ENCODE data around the gene ZC3H13.

The ZC3H13 gene

DNA sequence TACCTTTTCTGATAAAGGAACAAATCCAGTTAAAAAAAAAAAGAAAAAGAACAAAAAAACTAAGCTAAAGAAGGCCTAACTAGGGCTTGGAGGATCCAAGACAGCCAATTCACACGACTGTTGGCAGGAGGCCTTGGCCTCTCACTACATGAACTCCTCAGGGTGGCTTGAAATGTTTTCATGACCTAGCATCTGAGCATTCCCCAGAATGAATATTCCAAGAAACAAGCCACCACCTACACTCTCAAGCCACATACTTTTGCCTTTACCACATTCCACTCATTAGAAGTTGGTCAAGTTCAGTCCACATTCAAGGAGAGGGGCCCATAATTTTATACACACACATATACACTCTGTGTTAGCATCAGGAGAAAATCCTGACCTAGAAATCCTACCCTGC is 103.4 kb downstream of the ZC3H13 start:
- TF ChIP-seq, protein P1, sequence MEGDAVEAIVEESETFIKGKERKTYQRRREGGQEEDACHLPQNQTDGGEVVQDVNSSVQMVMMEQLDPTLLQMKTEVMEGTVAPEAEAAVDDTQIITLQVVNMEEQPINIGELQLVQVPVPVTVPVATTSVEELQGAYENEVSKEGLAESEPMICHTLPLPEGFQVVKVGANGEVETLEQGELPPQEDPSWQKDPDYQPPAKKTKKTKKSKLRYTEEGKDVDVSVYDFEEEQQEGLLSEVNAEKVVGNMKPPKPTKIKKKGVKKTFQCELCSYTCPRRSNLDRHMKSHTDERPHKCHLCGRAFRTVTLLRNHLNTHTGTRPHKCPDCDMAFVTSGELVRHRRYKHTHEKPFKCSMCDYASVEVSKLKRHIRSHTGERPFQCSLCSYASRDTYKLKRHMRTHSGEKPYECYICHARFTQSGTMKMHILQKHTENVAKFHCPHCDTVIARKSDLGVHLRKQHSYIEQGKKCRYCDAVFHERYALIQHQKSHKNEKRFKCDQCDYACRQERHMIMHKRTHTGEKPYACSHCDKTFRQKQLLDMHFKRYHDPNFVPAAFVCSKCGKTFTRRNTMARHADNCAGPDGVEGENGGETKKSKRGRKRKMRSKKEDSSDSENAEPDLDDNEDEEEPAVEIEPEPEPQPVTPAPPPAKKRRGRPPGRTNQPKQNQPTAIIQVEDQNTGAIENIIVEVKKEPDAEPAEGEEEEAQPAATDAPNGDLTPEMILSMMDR (IDR thresholded peaks at IDR 0.05; ENCODE audit: insufficient read depth, low read length, missing control alignments) = no peak
- POLR2A ChIA-PET = no interaction called here
- CTCF ChIA-PET = interaction anchor here (1.1 kb wide), 1 partner anchor 17 kb away, joined by 3 read pairs; no protein-coding TSS in a partner anchor
- H3K4me3 ChIP-seq (ENCODE audit: low read depth, low read length) = no peak overlapping the region
- peak; percentile 21 for DNase-seq (ENCODE audit: low read depth, low spot score)

DNA sequence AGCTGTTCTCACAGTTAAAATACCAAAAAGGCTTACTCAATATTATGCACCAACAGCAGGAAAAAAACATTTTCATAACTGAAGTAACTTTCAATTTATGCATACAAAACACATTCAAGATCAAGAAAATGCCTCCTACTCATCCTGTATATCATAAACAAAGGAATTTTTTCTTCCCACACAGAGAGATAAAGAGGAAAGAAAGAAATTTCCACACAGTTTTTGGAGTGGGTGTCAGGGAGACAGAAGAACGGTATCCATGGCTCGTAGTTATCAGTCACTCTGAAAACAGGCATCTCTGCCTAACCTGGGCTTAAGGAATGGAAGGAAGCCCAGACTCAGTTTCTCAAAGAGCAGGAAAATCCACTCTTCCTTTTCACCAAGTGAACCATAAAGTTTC is 108.6 kb downstream of the ZC3H13 start:
- TF ChIP-seq, protein P1 (IDR thresholded peaks at IDR 0.05; ENCODE audit: insufficient read depth, low read length, missing control alignments) = no peak
- POLR2A ChIA-PET = no interaction called here
- H3K4me3 ChIP-seq (ENCODE audit: low read depth, low read length) = no peak overlapping the region
- CTCF ChIA-PET = interaction anchor here (0.9 kb wide), 1 partner anchor 13 kb away, joined by 3 read pairs; no protein-coding TSS in a partner anchor
- DNase-seq (ENCODE audit: low read depth, low spot score) = no peak

DNA sequence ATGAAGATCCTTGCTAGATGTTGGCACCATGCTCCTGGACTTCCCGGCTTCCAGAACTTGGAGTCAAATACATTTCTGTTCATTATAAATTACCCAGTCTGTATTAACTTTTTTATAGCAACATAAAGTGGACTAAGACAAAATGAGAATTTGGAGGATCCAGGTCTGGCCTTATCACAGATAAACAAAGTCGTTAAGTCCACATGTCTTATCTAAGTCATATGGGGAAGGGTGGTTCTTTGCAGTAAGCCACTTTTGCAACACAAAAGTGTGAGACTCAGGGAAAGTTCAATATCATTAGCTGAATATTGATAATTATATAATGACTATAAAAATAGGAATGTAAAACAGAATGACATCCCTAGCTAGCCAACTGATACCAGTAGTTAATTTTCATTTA is 109.4 kb downstream of the ZC3H13 start:
- TF ChIP-seq, protein P1 (IDR thresholded peaks at IDR 0.05; ENCODE audit: insufficient read depth, low read length, missing control alignments) = no peak
- ChIA-PET POLR2A (no interaction called here), CTCF (interaction anchor here (1.0 kb wide), 1 partner anchor 12 kb away, joined by 3 read pairs; no protein-coding TSS in a partner anchor)
- DNase-seq (ENCODE audit: low read depth, low spot score) = no peak
- no peak overlapping the region for H3K4me3 ChIP-seq (ENCODE audit: low read depth, low read length)

DNA sequence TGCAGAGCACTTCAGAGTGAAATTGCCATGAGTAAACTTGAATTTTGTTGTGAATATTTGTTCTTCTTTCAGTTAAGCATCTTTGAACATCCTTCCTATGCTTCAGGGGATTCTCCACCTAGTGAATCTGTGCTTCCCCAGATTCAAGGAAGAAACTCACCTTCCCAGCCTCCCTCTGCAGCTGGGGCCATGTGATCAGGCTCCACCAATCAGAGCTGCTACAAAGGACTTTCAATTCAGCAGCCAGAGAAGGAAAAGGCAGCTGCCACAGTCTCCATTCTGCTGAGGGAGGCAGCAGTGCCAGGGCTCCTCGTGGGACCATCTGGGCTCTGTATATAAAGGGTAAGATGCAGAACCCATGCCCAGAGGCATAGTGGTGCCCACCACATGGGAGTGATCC is 111.3 kb downstream of the ZC3H13 start:
- ChIA-PET POLR2A (no interaction called here), CTCF (no interaction called here)
- DNase-seq (ENCODE audit: low read depth, low spot score) = no peak
- TF ChIP-seq, protein P1 (IDR thresholded peaks at IDR 0.05; ENCODE audit: insufficient read depth, low read length, missing control alignments) = no peak
- no peak overlapping the region for H3K4me3 ChIP-seq (ENCODE audit: low read depth, low read length)

DNA sequence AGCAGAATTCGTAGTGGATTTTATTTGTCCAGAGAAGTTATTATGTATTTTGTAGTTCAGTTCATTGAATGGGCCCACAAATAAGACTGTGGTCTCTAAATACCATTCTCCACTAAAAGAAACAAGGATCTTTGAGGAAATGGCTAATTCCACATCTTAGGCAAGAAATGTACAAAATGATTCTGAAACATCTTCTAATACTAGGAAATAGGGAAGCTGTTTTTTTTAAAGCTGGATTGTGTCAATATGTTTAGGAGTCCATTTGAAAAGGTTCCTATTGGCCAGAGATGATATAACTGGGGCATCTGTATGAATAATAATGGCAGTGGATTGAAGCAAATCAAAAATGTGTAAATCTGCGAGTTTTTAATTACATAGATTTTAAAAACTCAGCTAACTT is 112.5 kb downstream of the ZC3H13 start:
- CTCF ChIA-PET = no interaction called here
- TF ChIP-seq, protein P1 (IDR thresholded peaks at IDR 0.05; ENCODE audit: insufficient read depth, low read length, missing control alignments) = no peak
- no peak for DNase-seq (ENCODE audit: low read depth, low spot score)
- POLR2A ChIA-PET = no interaction called here
- no peak overlapping the region for H3K4me3 ChIP-seq (ENCODE audit: low read depth, low read length)

DNA sequence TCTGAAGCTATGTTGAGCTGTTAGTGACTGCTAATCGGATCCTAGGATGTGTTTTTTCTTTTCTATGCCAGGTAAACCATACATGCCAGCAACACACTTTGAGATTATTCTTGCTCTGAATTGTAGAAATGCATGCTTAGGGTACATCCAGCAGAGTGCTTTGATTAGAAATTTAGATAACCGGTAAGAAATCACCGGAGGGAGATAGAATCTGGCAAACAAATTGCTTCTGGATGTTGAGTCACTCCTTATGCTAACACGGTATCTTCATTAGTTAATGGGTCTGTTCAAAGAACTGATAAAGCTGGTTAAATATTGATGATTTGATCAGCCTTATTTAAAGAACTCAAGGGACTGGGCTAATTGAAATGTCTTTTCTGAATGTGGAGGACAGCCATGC is 115.9 kb downstream of the ZC3H13 start:
- TF ChIP-seq, protein P1 (IDR thresholded peaks at IDR 0.05; ENCODE audit: insufficient read depth, low read length, missing control alignments) = no peak
- no peak overlapping the region for H3K4me3 ChIP-seq (ENCODE audit: low read depth, low read length)
- DNase-seq (ENCODE audit: low read depth, low spot score) = no peak
- POLR2A ChIA-PET = no interaction called here
- CTCF ChIA-PET = no interaction called here
